ENCODE results near the gene MVB12B. TPM values are rescaled to one million over a fixed set of nuclear protein-coding genes. Genes with fewer than 3 reads are reported as not detected.

MVB12B gene
- total and polyA plus RNA-seq, 2 of the 13 experiments (the other 11 are each of a cell fraction or from before 2014, with no cell fraction given): 12.1 to 30.1 TPM

GRCh38 chr9:126430124-126430523, 103.5 kb downstream of the MVB12B start (continued):
- TF ChIP-seq LRRFIP1 (CRISPR knock-in tag; conservative IDR thresholded peaks at IDR 0.05): no peak
- no peak for TF ChIP-seq ZNF710 (CRISPR knock-in tag; IDR thresholded peaks at IDR 0.05; ENCODE audit: borderline replicate concordance)
- no peak for TF ChIP-seq ZNF776 (CRISPR knock-in tag; IDR thresholded peaks at IDR 0.05)
- TF ChIP-seq ZFP36L1 (CRISPR knock-in tag; IDR thresholded peaks at IDR 0.05): no peak
- no peak for TF ChIP-seq FOSL2 (CRISPR knock-in tag; IDR thresholded peaks at IDR 0.05)
- TF ChIP-seq E2F1 (CRISPR knock-in tag; IDR thresholded peaks at IDR 0.05): no peak

- intact Hi-C loops (cut with micrococcal nuclease; ENCODE audit: unreplicated experiment): no loop called here
- POLR2A ChIA-PET: no interaction called here
- no peak for DNase-seq (ENCODE audit: low spot score)
- TF ChIP-seq SP1 (IDR thresholded peaks at IDR 0.05): no peak
- TF ChIP-seq SP1 (CRISPR knock-in tag; IDR thresholded peaks at IDR 0.05): no peak
- no peak for TF ChIP-seq RERE (CRISPR knock-in tag; IDR thresholded peaks at IDR 0.05; ENCODE audit: low read depth)
- TF ChIP-seq HOXD1 (CRISPR knock-in tag; IDR thresholded peaks at IDR 0.05): no peak
- TF ChIP-seq ZBTB21 (CRISPR knock-in tag; IDR thresholded peaks at IDR 0.05): no peak
- TF ChIP-seq ZKSCAN5 (CRISPR knock-in tag; IDR thresholded peaks at IDR 0.05): no peak
Observed at GRCh38 chr9:126431077-126431742, 104.6 kb downstream of the MVB12B start.

More at GRCh38 chr9:126431077-126431742, 104.6 kb downstream of the MVB12B start:
- CTCF ChIA-PET (ENCODE audit: low intra/inter-chr PET ratio, low total read pairs): no interaction called here
- no peaks in the 10 kb centered on the region for H3K9me3 ChIP-seq (ENCODE audit: low read length)
- no peaks in the 10 kb centered on the region for H3K79me2 ChIP-seq (ENCODE audit: insufficient read depth, low read length)
- H3K27me3 ChIP-seq (ENCODE audit: control insufficient read depth in 1 of 2, insufficient read depth in 2 of 2, low read length in 2 of 2): no peaks in the 10 kb centered on the region; a peak in 1 of 5 replicates
- no peak overlapping the region for H2AFZ ChIP-seq (ENCODE audit: low read length)
- no peaks in the 10 kb centered on the region for H3K4me1 ChIP-seq (ENCODE audit: insufficient read depth, low read length)
- H3K27ac ChIP-seq (ENCODE audit: extremely low read length, insufficient read depth, low read length): no peak overlapping the region
- H3K4me2 ChIP-seq (ENCODE audit: low read depth, low read length): no peak overlapping the region
- BruUV-seq (replicated peaks): no TSS peak
- 93% methylated on average over 11 of the region's 11 CpGs for WGBS (ENCODE audit: low lambda C conversion rate)
- FAIRE-seq (no peak), ATAC-seq (no peak)
- peaks cover 10 to 34% of the 10 kb centered on the region in 2 experiments; a peak in 4 of 5 replicates for H3K36me3 ChIP-seq (replicated peaks in 1 of 2; ENCODE audit: control insufficient read depth in 1 of 2, insufficient read depth in 2 of 2, low read length in 2 of 2)
- H3K4me3 ChIP-seq (replicated peaks in 1 of 3; ENCODE audit: insufficient read depth in 1 of 3, low read depth in 2 of 3, low read length in 3 of 3): no peak overlapping the region
- H4K20me1 ChIP-seq (ENCODE audit: insufficient read depth, low read length): no peaks in the 10 kb centered on the region
- H3K9ac ChIP-seq (ENCODE audit: insufficient read depth, low read depth, low read length): no peak overlapping the region
- in situ Hi-C loops (cut with HindIII; ENCODE audit: extremely low pct_ligation_motif_present, low pct_unique_long_range_greater_than_20kb): no loop called here
